GM23248 (cell line): ENCODE measurements around the gene ANXA3. TPM values are rescaled to one million over a fixed set of nuclear protein-coding genes. Genes with fewer than 3 reads are reported as not detected.

Source experiments
- DNase-seq: peaks from one replicate; pipeline ENCODE4 v3.0.0-alpha.2; 2015
- H2AFZ ChIP-seq: fragments of 200-600 bp; sonication (generic); 2 replicates; pipeline ENCODE4 v1.6.1; 2016; ENCODE audit warnings: antibody characterized with exemption
- H3F3A ChIP-seq: fragments of 200-600 bp; sonication (generic); 2 replicates; pipeline ENCODE4 v1.6.1; 2016; ENCODE audit warnings: mild to moderate bottlenecking, antibody characterized with exemption, mixed run types; ENCODE audit not compliant: insufficient read depth
- H3K27ac ChIP-seq: fragments of 200-600 bp; sonication (generic); 2 replicates; pipeline ENCODE4 v1.5.1; 2016; ENCODE audit warnings: mild to moderate bottlenecking
- H3K27me3 ChIP-seq: fragments of 200-600 bp; sonication (generic); replicated peaks from 2 replicates; pipeline ENCODE4 v1.6.1; 2016; ENCODE audit warnings: mild to moderate bottlenecking; ENCODE audit not compliant: insufficient read depth
- H3K36me3 ChIP-seq: fragments of 200-600 bp; sonication (generic); 2 replicates; pipeline ENCODE4 v1.6.1; 2016; ENCODE audit warnings: low read depth, mild to moderate bottlenecking
- H3K4me1 ChIP-seq: fragments of 200-600 bp; sonication (generic); 2 replicates; pipeline ENCODE4 v1.6.1; 2016; ENCODE audit warnings: mild to moderate bottlenecking; ENCODE audit not compliant: insufficient read depth
- H3K4me2 ChIP-seq: fragments of 200-600 bp; sonication (generic); one replicate; pipeline ENCODE4 v1.6.1; 2016; ENCODE audit warnings: mild to moderate bottlenecking; ENCODE audit not compliant: unreplicated experiment
- H3K4me3 ChIP-seq: fragments of 200-600 bp; sonication (generic); 2 replicates; pipeline ENCODE4 v1.5.1; 2016; ENCODE audit warnings: mild to moderate bottlenecking
- H3K79me2 ChIP-seq: fragments of 200-600 bp; sonication (generic); 2 replicates; pipeline ENCODE4 v1.6.1; 2016; ENCODE audit warnings: mild to moderate bottlenecking; ENCODE audit not compliant: insufficient read depth
- H3K9ac ChIP-seq: fragments of 200-600 bp; sonication (generic); 2 replicates; pipeline ENCODE4 v1.6.1; 2016; ENCODE audit warnings: mild to moderate bottlenecking
- H3K9me2 ChIP-seq: fragments of 200-600 bp; sonication (generic); 2 replicates; pipeline ENCODE4 v1.6.1; 2016; ENCODE audit warnings: mixed run types, mild to moderate bottlenecking, moderate library complexity; ENCODE audit not compliant: insufficient read depth
- H3K9me3 ChIP-seq: fragments of 200-600 bp; sonication (generic); one replicate; pipeline ENCODE4 v1.6.1; 2017; ENCODE audit warnings: low read depth
- H4K20me1 ChIP-seq: fragments of 200-600 bp; sonication (generic); 2 replicates; pipeline ENCODE4 v1.6.0; 2016; ENCODE audit not compliant: insufficient read depth
- EZH2 ChIP-seq: fragments of 200-600 bp; sonication (generic); IDR thresholded peaks from 2 replicates; pipeline ENCODE4 v1.6.1; 2018; ENCODE audit warnings: antibody characterized with exemption, mild to moderate bottlenecking; ENCODE audit not compliant: insufficient read depth, poor library complexity, severe bottlenecking
- EZH2phosphoT487 ChIP-seq: fragments of 200-600 bp; sonication (generic); IDR thresholded peaks from 2 replicates; pipeline ENCODE4 v1.6.1; 2018; ENCODE audit warnings: antibody characterized with exemption, moderate library complexity, mild to moderate bottlenecking, low read depth; ENCODE audit not compliant: insufficient read depth
- WGBS, 2 experiments: methylation state at CpG; one replicate each; pipeline ENCODE4 v1.1.6; 2015 to 2017; ENCODE audit warnings: low lambda C conversion rate in 2 of 2, low coverage in 1 of 2; ENCODE audit errors: missing lambda C conversion rate in 2 of 2; 5-methylcytosine and 5-hydroxymethylcytosine counted together
- in situ Hi-C: fragments of 300-500 bp; cut with MboI; formaldehyde crosslinking; loops from 2 replicates; pipeline ENCODE4 v1.15.0; 2020
- polyA plus RNA-seq: library from polyadenylated mRNA; unstranded; fragments of >200 nt; fragmentation: Nextera tagmentation; extraction: Ambion mirVana; gene quantifications from 2 replicates; pipeline ENCODE4 v1.2.1, GENCODE V29; 2016
- total RNA-seq: library from RNA; depleted of rRNA; stranded (reverse); fragments of >200 nt; shearing (Covaris generic); gene quantifications from 2 replicates; pipeline ENCODE4 v1.2.3, GENCODE V29; 2014

The ANXA3 gene
- total and polyA plus RNA-seq, 2 experiments from 2014 or later = 2.8 to 3.6 TPM

- Histone ChIP-seq H3K4me2 (no peak overlapping the region), H4K20me1 (no peaks in the 10 kb centered on the region), H3K9me3 (no peaks in the 10 kb centered on the region), H3F3A (peaks cover 27% of the 10 kb centered on the region; the same call in 1 of the 2 replicates), H3K27me3 (no peaks in the 10 kb centered on the region), H3K27ac (no peak overlapping the region), H3K79me2 (no peaks in the 10 kb centered on the region), H3K4me1 (peaks cover 62% of the 10 kb centered on the region), H3K9me2 (no peaks in the 10 kb centered on the region), H3K36me3 (no peaks in the 10 kb centered on the region), H3K4me3 (no peak overlapping the region), H3K9ac (no peak overlapping the region), H2AFZ (0 out of 2 replicates have a peak overlapping the region, but pooled peaks have one; percentile 36)
- in situ Hi-C loops = no loop called here
- WGBS, 2 experiments = 96% methylated on average over 2 of the region's 2 CpGs
- no peak for DNase-seq
- TF ChIP-seq EZH2 (no peak), EZH2phosphoT487 (no peak)
Measured at GRCh38 chr4:78557841-78558240, 6.3 kb downstream of the ANXA3 start.

- Histone ChIP-seq H2AFZ (no peak overlapping the region), H3K9ac (no peak overlapping the region), H3F3A (peaks cover 27% of the 10 kb centered on the region; the same call in 1 of the 2 replicates), H4K20me1 (no peaks in the 10 kb centered on the region), H3K27ac (peak overlapping the region; percentile 5; the same call in 1 of the 2 replicates), H3K4me2 (no peak overlapping the region), H3K27me3 (no peaks in the 10 kb centered on the region), H3K4me1 (peaks cover 56% of the 10 kb centered on the region), H3K36me3 (no peaks in the 10 kb centered on the region), H3K9me2 (no peaks in the 10 kb centered on the region), H3K4me3 (no peak overlapping the region), H3K9me3 (no peaks in the 10 kb centered on the region), H3K79me2 (no peaks in the 10 kb centered on the region)
- 8 to 13% methylated on average over 1 of the region's 1 CpG for WGBS, 2 experiments
- DNase-seq = peak; percentile 46
- no peak for TF ChIP-seq EZH2
- TF ChIP-seq EZH2phosphoT487 = no peak
- in situ Hi-C loops = no loop called here
Measured at GRCh38 chr4:78558410-78558809, 6.8 kb downstream of the ANXA3 start.

GRCh38 chr4:78560296-78560963 is 8.9 kb downstream of the ANXA3 start:
- Histone ChIP-seq H3K79me2 (no peaks in the 10 kb centered on the region), H3K4me3 (no peak overlapping the region), H3K9me2 (no peaks in the 10 kb centered on the region; the same call in 1 of the 2 replicates), H3K4me1 (peaks cover 62% of the 10 kb centered on the region), H3K4me2 (peak overlapping the region; percentile 63), H3K36me3 (no peaks in the 10 kb centered on the region), H3K9ac (no peak overlapping the region), H3F3A (peaks cover 28% of the 10 kb centered on the region; the same call in 1 of the 2 replicates), H3K9me3 (no peaks in the 10 kb centered on the region), H4K20me1 (no peaks in the 10 kb centered on the region), H3K27me3 (no peaks in the 10 kb centered on the region), H3K27ac (no peak overlapping the region), H2AFZ (no peak overlapping the region)
- WGBS, 2 experiments = 80 to 85% methylated on average over 2 of the region's 2 CpGs
- no peak for TF ChIP-seq EZH2
- TF ChIP-seq EZH2phosphoT487 = no peak
- peak; percentile 61 for DNase-seq
- in situ Hi-C loops = no loop called here

GRCh38 chr4:78561677-78562076 is 10.1 kb downstream of the ANXA3 start:
- in situ Hi-C loops = no loop called here
- H3K4me1 ChIP-seq = peaks cover 73% of the 10 kb centered on the region
- H3K4me3 ChIP-seq = no peak overlapping the region
- no peaks in the 10 kb centered on the region for H3K27me3 ChIP-seq
- no peak overlapping the region for H3K27ac ChIP-seq
- DNase-seq = peak; percentile 24
- no peaks in the 10 kb centered on the region for H3K79me2 ChIP-seq
- H3K9me3 ChIP-seq = no peaks in the 10 kb centered on the region
- H3K36me3 ChIP-seq = no peaks in the 10 kb centered on the region
- peaks cover 34% of the 10 kb centered on the region; the same call in 1 of the 2 replicates for H3F3A ChIP-seq
- no peaks in the 10 kb centered on the region for H4K20me1 ChIP-seq
- no peaks in the 10 kb centered on the region; the same call in 1 of the 2 replicates for H3K9me2 ChIP-seq
- H2AFZ ChIP-seq = peak overlapping the region; percentile 24; the same call in 1 of the 2 replicates
- no peak for TF ChIP-seq EZH2phosphoT487
- TF ChIP-seq EZH2 = no peak
- peak overlapping the region; percentile 63 for H3K4me2 ChIP-seq
- H3K9ac ChIP-seq = no peak overlapping the region
